Neural cell (in vitro differentiated cells): ENCODE measurements around the gene JPH4.
A peak's percentile ranks its signal among the peaks of the same experiment; 100 is the strongest.

Source experiments
- EZH2 ChIP-seq: fragments of 200-600, 300-800 bp; shearing (Covaris generic), sonication (generic); IDR thresholded peaks from 2 replicates; pipeline ENCODE4 v1.6.1; 2014; ENCODE audit warnings: antibody characterized with exemption, low read length, borderline replicate concordance, mild to moderate bottlenecking; ENCODE audit not compliant: insufficient read depth, poor library complexity, severe bottlenecking
- POLR2AphosphoS5 ChIP-seq: IDR thresholded peaks from 2 replicates; pipeline ENCODE4 v1.6.1; 2012
- REST ChIP-seq: IDR thresholded peaks from 2 replicates; pipeline ENCODE4 v1.6.1; 2012; ENCODE audit warnings: borderline replicate concordance
- TAF1 ChIP-seq: IDR thresholded peaks from 2 replicates; pipeline ENCODE4 v1.6.1; 2012; ENCODE audit warnings: low read depth
- TF ChIP-seq, protein P1 (sequence below): fragments of 450-650 bp; IDR thresholded peaks from 2 replicates; pipeline ENCODE4 v1.5.1; 2014; ENCODE audit warnings: antibody characterized with exemption, mild to moderate bottlenecking, moderate library complexity; ENCODE audit not compliant: poor library complexity, severe bottlenecking

DNA sequence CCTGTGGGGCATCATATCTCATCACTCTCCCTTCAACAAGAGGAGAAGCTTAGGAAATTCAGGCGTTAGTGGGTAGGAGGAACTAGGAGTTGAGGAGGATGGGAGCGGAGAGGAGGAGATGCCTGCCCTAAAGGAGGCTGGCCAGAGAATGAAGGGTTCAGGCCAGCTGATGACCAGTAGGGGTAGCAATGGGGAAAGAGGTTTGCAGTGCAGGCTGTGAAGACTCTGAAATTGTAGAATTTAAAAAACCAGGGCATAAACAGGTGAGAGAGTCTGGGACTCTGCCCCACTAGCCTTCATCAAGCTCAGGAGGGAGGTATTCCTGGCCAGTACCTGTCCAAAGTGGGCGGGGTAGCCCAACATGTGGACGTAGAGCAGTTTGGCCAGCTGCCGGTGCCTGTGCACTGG is 11.8 kb downstream of the JPH4 start:
- TF ChIP-seq, protein P1, sequence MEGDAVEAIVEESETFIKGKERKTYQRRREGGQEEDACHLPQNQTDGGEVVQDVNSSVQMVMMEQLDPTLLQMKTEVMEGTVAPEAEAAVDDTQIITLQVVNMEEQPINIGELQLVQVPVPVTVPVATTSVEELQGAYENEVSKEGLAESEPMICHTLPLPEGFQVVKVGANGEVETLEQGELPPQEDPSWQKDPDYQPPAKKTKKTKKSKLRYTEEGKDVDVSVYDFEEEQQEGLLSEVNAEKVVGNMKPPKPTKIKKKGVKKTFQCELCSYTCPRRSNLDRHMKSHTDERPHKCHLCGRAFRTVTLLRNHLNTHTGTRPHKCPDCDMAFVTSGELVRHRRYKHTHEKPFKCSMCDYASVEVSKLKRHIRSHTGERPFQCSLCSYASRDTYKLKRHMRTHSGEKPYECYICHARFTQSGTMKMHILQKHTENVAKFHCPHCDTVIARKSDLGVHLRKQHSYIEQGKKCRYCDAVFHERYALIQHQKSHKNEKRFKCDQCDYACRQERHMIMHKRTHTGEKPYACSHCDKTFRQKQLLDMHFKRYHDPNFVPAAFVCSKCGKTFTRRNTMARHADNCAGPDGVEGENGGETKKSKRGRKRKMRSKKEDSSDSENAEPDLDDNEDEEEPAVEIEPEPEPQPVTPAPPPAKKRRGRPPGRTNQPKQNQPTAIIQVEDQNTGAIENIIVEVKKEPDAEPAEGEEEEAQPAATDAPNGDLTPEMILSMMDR = peak; percentile 18
- TF ChIP-seq REST (no peak), EZH2 (no peak), POLR2AphosphoS5 (no peak), TAF1 (no peak)
